ENCODE results near the gene L3MBTL3.
"Not testable (repeated sequence)": the region's sequence is repeated elsewhere in the genome, so short reads cannot be mapped to it uniquely, and the experiment has no call there.

Gene L3MBTL3

GRCh38 chr6:130150906-130151305 is 132.5 kb downstream of the L3MBTL3 start:
- TF ChIP-seq POLR2A (IDR thresholded peaks at IDR 0.05; ENCODE audit: low read depth, low read length) = no peak
- FAIRE-seq = no peak

GRCh38 chr6:130152908-130153510 is 134.6 kb downstream of the L3MBTL3 start:
- DNase-seq (ENCODE audit: insufficient read length, low spot score) (no peak), FAIRE-seq (no peak)
- no peak for TF ChIP-seq POLR2A (IDR thresholded peaks at IDR 0.05; ENCODE audit: low read depth, low read length)

More at GRCh38 chr6:130150906-130151305, 132.5 kb downstream of the L3MBTL3 start:
- DNase-seq (ENCODE audit: insufficient read length, low spot score) = no peak

GRCh38 chr6:130156908-130157307 is 138.5 kb downstream of the L3MBTL3 start:
- DNase-seq (ENCODE audit: insufficient read length, low spot score) = no peak
- no peak for FAIRE-seq
- TF ChIP-seq POLR2A (IDR thresholded peaks at IDR 0.05; ENCODE audit: low read depth, low read length) = no peak

GRCh38 chr6:130158056-130158455 is 139.7 kb downstream of the L3MBTL3 start:
- FAIRE-seq (no peak), DNase-seq (ENCODE audit: insufficient read length, low spot score) (no peak)
- no peak for TF ChIP-seq POLR2A (IDR thresholded peaks at IDR 0.05; ENCODE audit: low read depth, low read length)

GRCh38 chr6:130158548-130158947 is 140.2 kb downstream of the L3MBTL3 start:
- TF ChIP-seq POLR2A (IDR thresholded peaks at IDR 0.05; ENCODE audit: low read depth, low read length) = no peak
- FAIRE-seq (no peak), DNase-seq (ENCODE audit: insufficient read length, low spot score) (no peak)

GRCh38 chr6:130159956-130160355 is 141.6 kb downstream of the L3MBTL3 start:
- FAIRE-seq (no peak), DNase-seq (ENCODE audit: insufficient read length, low spot score) (no peak)
- no peak for TF ChIP-seq POLR2A (IDR thresholded peaks at IDR 0.05; ENCODE audit: low read depth, low read length)

- no peak for FAIRE-seq
- no peak for DNase-seq (ENCODE audit: insufficient read length, low spot score)
- TF ChIP-seq POLR2A (IDR thresholded peaks at IDR 0.05; ENCODE audit: low read depth, low read length) = no peak
Measured at GRCh38 chr6:130161683-130162404, 143.5 kb downstream of the L3MBTL3 start.

- DNase-seq (ENCODE audit: insufficient read length, low spot score) (no peak), FAIRE-seq (no peak)
- TF ChIP-seq POLR2A (IDR thresholded peaks at IDR 0.05; ENCODE audit: low read depth, low read length) = no peak
Measured at GRCh38 chr6:130162421-130162820, 144.0 kb downstream of the L3MBTL3 start.

- FAIRE-seq (no peak), DNase-seq (ENCODE audit: insufficient read length, low spot score) (no peak)
- no peak for TF ChIP-seq POLR2A (IDR thresholded peaks at IDR 0.05; ENCODE audit: low read depth, low read length)
Measured at GRCh38 chr6:130163266-130163665, 144.9 kb downstream of the L3MBTL3 start.

GRCh38 chr6:130164251-130164650 is 145.9 kb downstream of the L3MBTL3 start:
- DNase-seq (ENCODE audit: insufficient read length, low spot score) (no peak), FAIRE-seq (no peak)
- TF ChIP-seq POLR2A (IDR thresholded peaks at IDR 0.05; ENCODE audit: low read depth, low read length) = no peak

- DNase-seq (ENCODE audit: insufficient read length, low spot score) (no peak), FAIRE-seq (no peak)
- no peak for TF ChIP-seq POLR2A (IDR thresholded peaks at IDR 0.05; ENCODE audit: low read depth, low read length)
Measured at GRCh38 chr6:130167655-130168054, 149.3 kb downstream of the L3MBTL3 start.

GRCh38 chr6:130170160-130170559 is 151.8 kb downstream of the L3MBTL3 start:
- not testable (repeated sequence) for FAIRE-seq; DNase-seq (ENCODE audit: insufficient read length, low spot score)

GRCh38 chr6:130173377-130174004 is 155.1 kb downstream of the L3MBTL3 start:
- FAIRE-seq; DNase-seq (ENCODE audit: insufficient read length, low spot score): not testable (repeated sequence)

GRCh38 chr6:130176378-130176777 is 158.0 kb downstream of the L3MBTL3 start:
- no peak for DNase-seq (ENCODE audit: insufficient read length, low spot score)
- FAIRE-seq = no peak
- TF ChIP-seq POLR2A (IDR thresholded peaks at IDR 0.05; ENCODE audit: low read depth, low read length) = no peak

GRCh38 chr6:130178692-130179091 is 160.3 kb downstream of the L3MBTL3 start:
- no peak for TF ChIP-seq POLR2A (IDR thresholded peaks at IDR 0.05; ENCODE audit: low read depth, low read length)
- peak; percentile 86 for FAIRE-seq
- peak; percentile 18 for DNase-seq (ENCODE audit: insufficient read length, low spot score)

Data from H54 (cell line).